Mammary microvascular endothelial cell (primary cell): ENCODE measurements around the gene FOXP3. TPM values are rescaled to one million over a fixed set of nuclear protein-coding genes. Genes with fewer than 3 reads are reported as not detected.

Experiments
- total RNA-seq: library from RNA; depleted of rRNA; stranded (reverse); fragments of >200 nt; gene quantifications from 2 replicates; pipeline ENCODE4 v1.2.3, GENCODE V29; 2015

Gene FOXP3
- 0.10 TPM in 1 of 2 replicates, not detected in the other for total RNA-seq

GRCh38 chrX:49264460-49264859 lies at the start of gene FOXP3:
Gene FOXP3 (minus strand): TSS chrX:49264710. CDS start chrX:49258505, 6,205 bp downstream.

GRCh38 chrX:49303346-49303745 lies 38.8 kb upstream of the FOXP3 start, which contains the start of gene GAGE10:
Gene GAGE10 (plus strand): TSS chrX:49303646. CDS start chrX:49304860, 1,214 bp downstream.

GRCh38 chrX:49269767-49270248 lies 5.3 kb upstream of the FOXP3 start, which contains the start of gene PPP1R3F:
Gene PPP1R3F (plus strand): TSS chrX:49269793. CDS start chrX:49269870, 77 bp downstream.

GRCh38 chrX:49233176-49233575 lies 31.3 kb downstream of the FOXP3 start, which contains the start of gene CACNA1F:
Gene CACNA1F (minus strand): TSS chrX:49233340. CDS start chrX:49233309, 31 bp downstream.

Other genes starting within 250 kb of the FOXP3 start
- 52.4 and 62.2 TPM in 2 replicates for gene TFE3, start 221.4 kb downstream of the FOXP3 start, total RNA-seq
- gene CCDC120, start 205.7 kb downstream of the FOXP3 start, total RNA-seq = 0.69 and 1.1 TPM in 2 replicates
- 11.3 and 11.8 TPM in 2 replicates for gene PRAF2, start 190.7 kb downstream of the FOXP3 start, total RNA-seq
- 30.8 and 31.4 TPM in 2 replicates for gene WDR45, start 184.8 kb downstream of the FOXP3 start, total RNA-seq
- gene GPKOW, start 141.0 kb downstream of the FOXP3 start, total RNA-seq = 30.2 and 30.4 TPM in 2 replicates
- 1.9 TPM in 1 of 2 replicates, not detected in the other for gene MAGIX, start 102.0 kb downstream of the FOXP3 start, total RNA-seq
- gene PLP2, start 92.8 kb downstream of the FOXP3 start, total RNA-seq = 123 and 125 TPM in 2 replicates
- gene PRICKLE3, start 78.3 kb downstream of the FOXP3 start, total RNA-seq = 7.3 and 15.9 TPM in 2 replicates
- gene SYP, start 64.5 kb downstream of the FOXP3 start, total RNA-seq = 0.10 and 0.27 TPM in 2 replicates
- gene CACNA1F, start 31.4 kb downstream of the FOXP3 start, total RNA-seq = not detected in 2 replicates
- 20.9 and 25.0 TPM in 2 replicates for gene CCDC22, start 29.2 kb downstream of the FOXP3 start, total RNA-seq
- 0.87 and 2.3 TPM in 2 replicates for gene PPP1R3F, start 5.1 kb upstream of the FOXP3 start, total RNA-seq
- gene GAGE10, start 38.9 kb upstream of the FOXP3 start, total RNA-seq = not detected in 2 replicates
- not detected in 2 replicates for gene GAGE12J, start 57.3 kb upstream of the FOXP3 start, total RNA-seq
- gene GAGE13, start 66.9 kb upstream of the FOXP3 start, total RNA-seq = not detected in 2 replicates